ENCODE data around the gene ZSCAN5B.
A peak's percentile ranks its signal among the peaks of the same experiment; 100 is the strongest.

Gene ZSCAN5B

GRCh38 chr19:56144376-56144775 lies 53.2 kb downstream of the ZSCAN5B start:
- peak; percentile 77 for DNase-seq

- no peak for DNase-seq
Observed at GRCh38 chr19:56142897-56143434, 54.6 kb downstream of the ZSCAN5B start.

GRCh38 chr19:56142087-56142787 lies 55.3 kb downstream of the ZSCAN5B start:
- DNase-seq = no peak

DNA sequence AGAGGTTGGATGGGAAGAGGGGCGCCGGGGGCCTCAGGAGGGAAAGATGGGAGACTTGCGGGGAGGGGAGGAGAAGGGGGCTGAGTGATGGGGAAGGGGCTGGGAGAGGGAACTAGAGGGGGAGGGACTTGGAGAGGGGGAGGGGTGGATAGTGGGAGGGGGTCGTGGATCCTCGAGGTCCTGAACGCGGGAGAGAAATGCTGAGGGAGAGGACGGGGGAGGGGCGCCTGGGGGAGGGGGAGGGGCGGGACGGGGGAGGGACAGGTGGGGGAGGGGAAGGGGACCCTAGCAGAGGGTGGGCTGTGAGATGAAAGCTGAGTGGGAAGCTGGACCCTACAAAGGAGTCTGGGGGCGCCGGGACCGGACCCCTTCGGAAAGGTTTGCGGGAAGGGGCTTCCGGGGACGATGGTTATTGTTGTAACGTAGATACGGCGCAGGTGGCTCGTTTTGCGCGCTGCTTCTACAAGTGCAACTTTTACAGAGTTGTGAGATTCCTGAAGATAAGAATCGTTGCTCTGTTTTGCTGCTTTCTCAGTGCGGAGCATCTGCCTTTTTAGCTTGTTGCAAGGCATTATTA lies 56.1 kb downstream of the ZSCAN5B start:
- DNase-seq = no peak

DNA sequence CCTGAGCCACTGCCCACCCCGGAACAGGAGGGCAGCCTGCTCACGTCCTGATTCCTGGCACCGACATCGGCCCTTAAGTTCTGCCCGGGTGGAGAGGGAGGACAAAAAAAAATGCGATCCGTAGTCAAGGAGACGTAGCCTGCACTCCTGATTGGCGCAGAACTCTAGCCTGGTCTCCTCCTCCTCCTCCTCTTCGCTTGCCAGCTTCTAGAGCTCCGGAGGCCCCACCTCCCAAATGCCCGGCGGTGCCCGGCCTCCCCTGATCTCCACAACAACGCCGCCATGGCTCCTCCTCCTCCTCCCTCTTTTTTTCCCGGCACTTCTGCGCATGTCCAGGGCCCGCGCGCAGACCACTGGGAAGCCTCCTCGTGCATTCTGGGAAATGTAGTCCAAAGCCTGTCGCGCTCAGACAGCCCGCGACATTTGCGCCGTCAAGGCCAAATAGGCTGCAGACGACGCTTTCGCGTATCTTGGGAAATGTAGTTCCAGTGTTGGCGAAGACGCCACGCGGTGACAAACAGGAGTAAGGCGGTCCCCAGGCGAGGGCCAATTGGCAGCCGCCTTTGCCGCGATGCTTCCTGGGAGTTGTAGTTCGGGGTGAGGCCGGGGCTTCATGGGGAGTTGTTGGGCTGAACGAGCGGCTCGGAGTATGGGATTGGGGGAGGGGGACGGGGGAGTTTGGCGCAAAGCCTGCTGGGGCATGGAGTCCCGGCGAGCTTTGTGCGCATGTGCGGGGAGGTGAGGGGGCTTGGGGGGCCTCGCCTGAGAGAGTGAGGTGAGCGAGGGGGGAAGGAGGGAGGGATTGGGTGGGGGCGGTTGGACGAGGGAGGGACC lies 56.8 kb downstream of the ZSCAN5B start, which contains the start of gene ZNF444:
Gene ZNF444, plus strand, starts transcription at position 705 of the 834 bp plus-strand sequence. CDS start 5,625 bp downstream, outside the sequence.
- DNase-seq = peak; percentile 100

- peak; percentile 67 for DNase-seq
Observed at GRCh38 chr19:56139847-56140582, 57.6 kb downstream of the ZSCAN5B start.

Data from OCI-M1 (cell line).